GM18951 (cell line): ENCODE results near the gene PCNA.

Experiments used
- POLR2A ChIP-seq: IDR thresholded peaks from 4 replicates; pipeline ENCODE4 v1.6.1; 2011; ENCODE audit warnings: mild to moderate bottlenecking; ENCODE audit not compliant: insufficient read length, insufficient read depth; ENCODE audit errors: extremely low read depth
- in situ Hi-C: fragments of 300-500 bp; cut with MboI; formaldehyde crosslinking; loops from one replicate; pipeline ENCODE4 v1.12.0; 2022; ENCODE audit warnings: low sequenced_read_pairs, mixed read lengths, inconsistent platforms; ENCODE audit not compliant: unreplicated experiment

PCNA gene

GRCh38 chr20:5127859-5128424, 8.2 kb upstream of the PCNA start:
- TF ChIP-seq POLR2A = no peak
- in situ Hi-C loops = loop anchor here (10.0 kb wide), 1 partner anchor 57 kb away; no protein-coding TSS in a partner anchor

DNA sequence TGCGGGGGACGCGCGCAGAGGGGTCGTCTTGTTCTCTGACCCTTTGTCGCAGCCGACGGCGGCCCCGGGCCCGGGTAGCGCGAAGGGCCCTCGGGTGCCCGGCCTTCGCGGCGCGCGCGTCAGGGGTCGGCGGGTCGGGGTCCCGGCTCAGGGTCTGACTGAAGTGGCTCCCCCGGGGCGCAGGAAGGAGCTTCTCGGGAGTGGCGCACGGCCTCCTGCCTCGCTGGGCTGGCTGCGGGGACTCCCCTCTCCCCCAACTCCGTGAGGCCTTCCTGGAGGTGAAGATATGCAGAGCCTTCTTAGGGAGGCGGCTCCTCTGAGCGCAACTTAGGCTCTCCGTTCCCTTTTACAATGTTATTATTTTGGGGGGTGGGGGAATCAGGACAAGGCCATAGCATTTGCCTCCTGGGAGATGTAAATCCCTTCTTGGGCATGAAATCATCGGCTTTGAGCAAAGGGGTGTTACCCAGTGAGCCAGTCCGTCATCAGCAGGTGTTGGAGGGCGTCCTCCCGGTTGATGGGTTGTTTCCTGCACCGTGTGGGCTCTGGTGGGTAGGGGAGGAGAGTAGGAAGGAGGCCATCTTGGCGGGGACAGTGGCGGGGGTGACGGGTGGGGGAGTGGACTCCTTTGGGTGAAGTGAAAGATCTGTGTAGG, 7.6 kb upstream of the PCNA start:
- TF ChIP-seq POLR2A = no peak
- in situ Hi-C loops = loop anchor here (10.0 kb wide), 1 partner anchor 57 kb away; no protein-coding TSS in a partner anchor

- in situ Hi-C loops = loop anchor here (10.0 kb wide), 1 partner anchor 58 kb away; no protein-coding TSS in a partner anchor
- TF ChIP-seq POLR2A = peak; percentile 74
Measured at GRCh38 chr20:5126512-5127203, 6.9 kb upstream of the PCNA start, which contains the start of gene CDS2. Gene CDS2, plus strand, starts transcription at chr20:5127008. Its CDS starts 85 bp downstream, at chr20:5127093.

- in situ Hi-C loops = loop anchor here (10.0 kb wide), 1 partner anchor 62 kb away; no protein-coding TSS in a partner anchor
- no peak for TF ChIP-seq POLR2A
Measured at GRCh38 chr20:5122873-5123260, 3.1 kb upstream of the PCNA start.

DNA sequence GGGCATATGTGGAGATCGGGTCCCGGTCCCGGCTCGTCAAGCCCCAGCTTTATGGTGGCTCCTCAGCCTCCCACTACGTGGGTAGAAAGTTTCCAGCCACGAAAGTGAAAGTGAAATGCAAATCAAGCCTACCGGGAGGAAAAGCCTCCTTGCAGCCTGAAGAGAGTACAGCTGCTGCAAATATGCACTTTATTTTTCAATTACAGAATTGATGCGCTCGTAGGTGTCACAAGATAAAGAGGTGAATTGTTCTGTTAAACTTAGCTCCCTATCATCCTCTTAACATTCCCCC, 373 bp upstream of the PCNA start:
- in situ Hi-C loops = loop anchor here (10.0 kb wide), 1 partner anchor 65 kb away; no protein-coding TSS in a partner anchor
- peak; percentile 71 for TF ChIP-seq POLR2A

- no peak for TF ChIP-seq POLR2A
- in situ Hi-C loops = no loop called here
Measured at GRCh38 chr20:5119143-5119434, 669 bp downstream of the PCNA start.

- in situ Hi-C loops = no loop called here
- TF ChIP-seq POLR2A = peak; percentile 8
Measured at GRCh38 chr20:5118220-5119142, 1.3 kb downstream of the PCNA start.

GRCh38 chr20:5116875-5117274, 2.9 kb downstream of the PCNA start:
- in situ Hi-C loops = no loop called here
- no peak for TF ChIP-seq POLR2A

- no peak for TF ChIP-seq POLR2A
- in situ Hi-C loops = no loop called here
Measured at GRCh38 chr20:5114403-5114802, 5.4 kb downstream of the PCNA start.

DNA sequence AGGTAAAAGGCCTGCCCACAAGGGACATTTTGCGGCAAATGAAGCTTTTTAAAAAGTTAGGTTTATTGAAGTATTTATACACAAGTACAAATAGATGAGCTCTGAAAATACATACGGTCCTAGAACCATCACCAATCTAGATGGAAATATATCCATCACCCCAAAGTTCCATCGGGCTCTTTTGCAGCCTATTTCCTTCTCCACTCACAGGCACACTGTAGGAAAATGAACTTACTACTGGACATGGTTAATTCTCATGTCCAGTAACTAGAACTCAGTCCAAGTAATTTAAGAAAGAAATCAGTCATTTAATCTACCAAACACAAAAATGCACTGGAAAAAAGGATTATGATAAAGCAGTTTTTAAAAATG, 6.2 kb downstream of the PCNA start:
- in situ Hi-C loops = no loop called here
- no peak for TF ChIP-seq POLR2A

GRCh38 chr20:5109276-5109675, 10.5 kb downstream of the PCNA start:
- in situ Hi-C loops = no loop called here

DNA sequence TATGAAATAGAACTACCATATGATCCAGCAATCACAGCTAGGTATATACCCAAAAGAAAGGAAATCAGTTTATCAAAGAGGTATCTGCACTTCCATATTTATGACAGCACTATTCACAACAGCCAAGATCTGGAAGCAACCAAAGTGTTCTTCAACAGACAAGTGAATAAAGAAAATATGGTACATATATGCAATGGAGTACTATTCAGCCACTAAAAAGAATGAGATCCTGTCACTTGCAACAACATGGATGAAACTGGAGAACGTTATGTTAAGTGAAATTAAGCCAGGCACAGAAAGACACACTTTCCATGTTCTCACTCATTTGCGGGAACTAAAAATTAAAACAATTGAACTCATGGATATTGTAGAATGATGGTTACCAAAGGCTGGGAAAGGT, 15.3 kb downstream of the PCNA start:
- in situ Hi-C loops = no loop called here

More at GRCh38 chr20:5109276-5109675, 10.5 kb downstream of the PCNA start:
- no peak for TF ChIP-seq POLR2A

More for the DNA sequence above, 15.3 kb downstream of the PCNA start:
- no peak for TF ChIP-seq POLR2A
